Pons (tissue), 1 donor: Measurements from ENCODE around the gene CRTAC1.
A peak's percentile ranks its signal among the peaks of the same experiment; 100 is the strongest.
"Not testable (repeated sequence)": the region's sequence is repeated elsewhere in the genome, so short reads cannot be mapped to it uniquely, and the experiment has no call there.

Experiments
- DNase-seq: peaks from one replicate; pipeline ENCODE4 v3.0.0-alpha.2; 2016; ENCODE audit warnings: low spot score

Gene CRTAC1

GRCh38 chr10:97869091-97870042 lies 161.1 kb downstream of the CRTAC1 start:
- peak; percentile 85 for DNase-seq

- no peak for DNase-seq
Measured at GRCh38 chr10:97868134-97868685, 162.2 kb downstream of the CRTAC1 start.

GRCh38 chr10:97867220-97867800 lies 163.1 kb downstream of the CRTAC1 start:
- no peak for DNase-seq

GRCh38 chr10:97866524-97867219 lies 163.7 kb downstream of the CRTAC1 start:
- DNase-seq = no peak

- no peak for DNase-seq
Measured at GRCh38 chr10:97865488-97865887, 164.9 kb downstream of the CRTAC1 start.

- DNase-seq = no peak
Measured at GRCh38 chr10:97863808-97864207, 166.6 kb downstream of the CRTAC1 start.

GRCh38 chr10:97861924-97862323 lies 168.5 kb downstream of the CRTAC1 start:
- DNase-seq = no peak

GRCh38 chr10:97861097-97861750 lies 169.2 kb downstream of the CRTAC1 start:
- no peak for DNase-seq

GRCh38 chr10:97858001-97858439 lies 172.4 kb downstream of the CRTAC1 start:
- peak; percentile 51 for DNase-seq

GRCh38 chr10:97854743-97855142 lies 175.7 kb downstream of the CRTAC1 start:
- DNase-seq = no peak

- no peak for DNase-seq
Measured at GRCh38 chr10:97852840-97853405, 177.5 kb downstream of the CRTAC1 start.

- no peak for DNase-seq
Measured at GRCh38 chr10:97852277-97852676, 178.1 kb downstream of the CRTAC1 start.

- peak; percentile 71 for DNase-seq
Measured at GRCh38 chr10:97851341-97852001, 178.9 kb downstream of the CRTAC1 start.

- no peak for DNase-seq
Measured at GRCh38 chr10:97850446-97850845, 180.0 kb downstream of the CRTAC1 start.

GRCh38 chr10:97849687-97850402 lies 180.6 kb downstream of the CRTAC1 start, which contains the start of gene GOLGA7B:
TSS of gene GOLGA7B (plus strand) at chr10:97849843. CDS start at chr10:97850304, 461 bp downstream.
- no peak for DNase-seq

- DNase-seq = no peak
Measured at GRCh38 chr10:97849103-97849686, 181.2 kb downstream of the CRTAC1 start.

- no peak for DNase-seq
Measured at GRCh38 chr10:97844678-97845077, 185.7 kb downstream of the CRTAC1 start.

- not testable (repeated sequence) for DNase-seq
Measured at GRCh38 chr10:97843972-97844371, 186.4 kb downstream of the CRTAC1 start.

GRCh38 chr10:97843281-97843671 lies 187.1 kb downstream of the CRTAC1 start:
- no peak for DNase-seq
